Rectal smooth muscle tissue (tissue), 1 donor: ENCODE data around the gene ING3.

ENCODE experiments used
- H3K27ac ChIP-seq: one replicate; pipeline ENCODE4 v1.7.0; 2013; ENCODE audit warnings: low read depth, low read length, inconsistent platforms
- H3K27me3 ChIP-seq: one replicate; pipeline ENCODE4 v1.7.0; 2013; ENCODE audit warnings: low read length; ENCODE audit not compliant: control insufficient read depth, insufficient read depth
- H3K36me3 ChIP-seq: one replicate; pipeline ENCODE4 v1.7.0; 2013; ENCODE audit warnings: low read length; ENCODE audit not compliant: control insufficient read depth, insufficient read depth
- H3K4me1 ChIP-seq: one replicate; pipeline ENCODE4 v1.7.0; 2013; ENCODE audit warnings: low read length; ENCODE audit not compliant: control insufficient read depth, insufficient read depth
- H3K4me3 ChIP-seq: one replicate; pipeline ENCODE4 v1.7.0; 2013; ENCODE audit warnings: low read length
- H3K9ac ChIP-seq: one replicate; pipeline ENCODE4 v1.7.0; 2013; ENCODE audit warnings: low read length

The ING3 gene

GRCh38 chr7:120993553-120994191, 43.1 kb downstream of the ING3 start:
- peak overlapping the region; percentile 33 for H3K4me3 ChIP-seq
- no peaks in the 10 kb centered on the region for H3K36me3 ChIP-seq
- H3K9ac ChIP-seq: no peak overlapping the region
- H3K27me3 ChIP-seq: no peaks in the 10 kb centered on the region
- no peak overlapping the region for H3K27ac ChIP-seq
- peaks cover 11% of the 10 kb centered on the region for H3K4me1 ChIP-seq

- H3K36me3 ChIP-seq: no peaks in the 10 kb centered on the region
- no peak overlapping the region for H3K9ac ChIP-seq
- no peaks in the 10 kb centered on the region for H3K27me3 ChIP-seq
- H3K4me1 ChIP-seq: peaks cover 22% of the 10 kb centered on the region
- no peak overlapping the region for H3K4me3 ChIP-seq
- H3K27ac ChIP-seq: peak overlapping the region; percentile 36
Measured at GRCh38 chr7:120994512-120995410, 44.2 kb downstream of the ING3 start.

GRCh38 chr7:120995654-120996053, 45.1 kb downstream of the ING3 start:
- Histone ChIP-seq H3K36me3 (no peaks in the 10 kb centered on the region), H3K27ac (peak overlapping the region; percentile 40), H3K4me3 (no peak overlapping the region), H3K4me1 (peaks cover 28% of the 10 kb centered on the region), H3K27me3 (no peaks in the 10 kb centered on the region), H3K9ac (no peak overlapping the region)

- H3K36me3 ChIP-seq: no peaks in the 10 kb centered on the region
- H3K27ac ChIP-seq: peak overlapping the region; percentile 74
- no peak overlapping the region for H3K4me3 ChIP-seq
- H3K9ac ChIP-seq: no peak overlapping the region
- peaks cover 31% of the 10 kb centered on the region for H3K4me1 ChIP-seq
- H3K27me3 ChIP-seq: no peaks in the 10 kb centered on the region
Measured at GRCh38 chr7:120996333-120996987, 45.9 kb downstream of the ING3 start.

GRCh38 chr7:120996988-120997345, 46.4 kb downstream of the ING3 start:
- H3K4me1 ChIP-seq: peaks cover 31% of the 10 kb centered on the region
- H3K36me3 ChIP-seq: no peaks in the 10 kb centered on the region
- no peaks in the 10 kb centered on the region for H3K27me3 ChIP-seq
- no peak overlapping the region for H3K9ac ChIP-seq
- H3K4me3 ChIP-seq: no peak overlapping the region
- peak overlapping the region; percentile 74 for H3K27ac ChIP-seq

GRCh38 chr7:120997882-120998474, 47.4 kb downstream of the ING3 start:
- peaks cover 40% of the 10 kb centered on the region for H3K4me1 ChIP-seq
- no peaks in the 10 kb centered on the region for H3K36me3 ChIP-seq
- H3K27ac ChIP-seq: peak overlapping the region; percentile 61
- no peak overlapping the region for H3K4me3 ChIP-seq
- H3K9ac ChIP-seq: no peak overlapping the region
- H3K27me3 ChIP-seq: no peaks in the 10 kb centered on the region

GRCh38 chr7:120998520-120998919, 47.9 kb downstream of the ING3 start:
- peaks cover 44% of the 10 kb centered on the region for H3K4me1 ChIP-seq
- H3K27ac ChIP-seq: peak overlapping the region; percentile 38
- no peak overlapping the region for H3K4me3 ChIP-seq

GRCh38 chr7:120998996-120999565, 48.5 kb downstream of the ING3 start:
- H3K27me3 ChIP-seq: no peaks in the 10 kb centered on the region
- H3K4me3 ChIP-seq: no peak overlapping the region
- H3K27ac ChIP-seq: peak overlapping the region; percentile 81
- no peak overlapping the region for H3K9ac ChIP-seq
- H3K36me3 ChIP-seq: no peaks in the 10 kb centered on the region
- H3K4me1 ChIP-seq: peaks cover 46% of the 10 kb centered on the region

More at GRCh38 chr7:120998520-120998919, 47.9 kb downstream of the ING3 start:
- Histone ChIP-seq H3K27me3 (no peaks in the 10 kb centered on the region), H3K9ac (no peak overlapping the region), H3K36me3 (no peaks in the 10 kb centered on the region)

GRCh38 chr7:121000081-121000983, 49.8 kb downstream of the ING3 start:
- Histone ChIP-seq H3K4me1 (peaks cover 46% of the 10 kb centered on the region), H3K27ac (peak overlapping the region; percentile 81), H3K36me3 (no peaks in the 10 kb centered on the region), H3K9ac (no peak overlapping the region), H3K27me3 (no peaks in the 10 kb centered on the region), H3K4me3 (no peak overlapping the region)

GRCh38 chr7:121001234-121001906, 50.8 kb downstream of the ING3 start:
- Histone ChIP-seq H3K27me3 (no peaks in the 10 kb centered on the region), H3K4me3 (no peak overlapping the region), H3K9ac (no peak overlapping the region), H3K4me1 (peaks cover 47% of the 10 kb centered on the region), H3K27ac (peak overlapping the region; percentile 11), H3K36me3 (no peaks in the 10 kb centered on the region)
